ENCODE data around the gene MX1. TPM values are rescaled to one million over a fixed set of nuclear protein-coding genes. Genes with fewer than 3 reads are reported as not detected.

MX1 gene
- total and polyA plus RNA-seq, 2 of the 13 experiments (the other 11 are each of a cell fraction or from before 2014, with no cell fraction given), result 2.6 to 5.8 TPM

GRCh38 chr21:41459884-41460534 is 34.0 kb downstream of the MX1 start (continued):
- no peak for TF ChIP-seq PRDM15 (CRISPR knock-in tag; IDR thresholded peaks at IDR 0.05)

GRCh38 chr21:41460578-41461527 is 34.8 kb downstream of the MX1 start:
- H4K20me1 ChIP-seq (ENCODE audit: insufficient read depth, low read length), result no peaks in the 10 kb centered on the region
- no peak overlapping the region for H3K9ac ChIP-seq (ENCODE audit: insufficient read depth, low read depth, low read length)
- H3K79me2 ChIP-seq (ENCODE audit: insufficient read depth, low read length), result no peaks in the 10 kb centered on the region
- H3K27ac ChIP-seq (ENCODE audit: extremely low read length, insufficient read depth, low read length), result no peak overlapping the region
- ATAC-seq (peak; percentile 98), FAIRE-seq (peak; percentile 86), DNase-seq (ENCODE audit: low spot score) (peak; percentile 54)
- intact Hi-C loops (cut with micrococcal nuclease; ENCODE audit: unreplicated experiment), result loop anchor here (1.0 to 2.0 kb wide), 4 partner anchors 40 to 338 kb away; no protein-coding TSS in a partner anchor
- H3K4me1 ChIP-seq (ENCODE audit: insufficient read depth, low read length), result peaks cover 12% of the 10 kb centered on the region
- no peaks in the 10 kb centered on the region for H3K27me3 ChIP-seq (ENCODE audit: control insufficient read depth in 1 of 2, insufficient read depth in 2 of 2, low read length in 2 of 2)
- BruUV-seq (replicated peaks), result no TSS peak
- H3K36me3 ChIP-seq (replicated peaks in 1 of 2; ENCODE audit: control insufficient read depth in 1 of 2, insufficient read depth in 2 of 2, low read length in 2 of 2), result no peaks in the 10 kb centered on the region
- in situ Hi-C loops (cut with HindIII; ENCODE audit: extremely low pct_ligation_motif_present, low pct_unique_long_range_greater_than_20kb), result loop anchor here (5.0 kb wide), 1 partner anchor 179 kb away; no protein-coding TSS in a partner anchor
- CTCF ChIA-PET (ENCODE audit: low intra/inter-chr PET ratio, low total read pairs), result interaction anchor here (2.6 kb wide), 1 partner anchor 178 kb away, joined by 30 read pairs; no protein-coding TSS in a partner anchor
- H3K4me2 ChIP-seq (ENCODE audit: low read depth, low read length), result no peak overlapping the region
- H3K9me3 ChIP-seq (ENCODE audit: low read length), result peaks cover 9% of the 10 kb centered on the region; the same call in 1 of the 2 replicates
- POLR2A ChIA-PET, result interaction anchor here (1.4 kb wide), 1 partner anchor 177 kb away, joined by 7 read pairs; no protein-coding TSS in a partner anchor
- no peak overlapping the region for H3K4me3 ChIP-seq (replicated peaks in 1 of 3; ENCODE audit: insufficient read depth in 1 of 3, low read depth in 2 of 3, low read length in 3 of 3)
- 17% methylated on average over 14 of the region's 17 CpGs for WGBS (ENCODE audit: low lambda C conversion rate)
- no peak overlapping the region for H2AFZ ChIP-seq (ENCODE audit: low read length)
- TF ChIP-seq GABPB1 (CRISPR knock-in tag; IDR thresholded peaks at IDR 0.05) (0 out of 2 replicates have a peak, but pooled peaks have one; percentile 28), KDM2A (CRISPR knock-in tag; IDR thresholded peaks at IDR 0.05; ENCODE audit: borderline replicate concordance, low read depth) (0 out of 2 replicates have a peak, but pooled peaks have one; percentile 23), XRCC5 (optimal IDR thresholded peaks at IDR 0.05; ENCODE audit: low read length) (peak; percentile 38), TFE3 (CRISPR knock-in tag; IDR thresholded peaks at IDR 0.05) (no peak), SMC3 (IDR thresholded peaks at IDR 0.05; ENCODE audit: low read length) (peak; percentile 88), GATAD2A (CRISPR knock-in tag; IDR thresholded peaks at IDR 0.05) (0 out of 2 replicates have a peak, but pooled peaks have one; percentile 13), ELF3 (CRISPR knock-in tag; IDR thresholded peaks at IDR 0.05) (0 out of 2 replicates have a peak, but pooled peaks have one; percentile 17), POLR2AphosphoS2 (IDR thresholded peaks at IDR 0.05; ENCODE audit: low read depth, low read length) (no peak), RXRB (CRISPR knock-in tag; IDR thresholded peaks at IDR 0.05; ENCODE audit: borderline replicate concordance) (peak; percentile 27; the same call in 1 of the 2 replicates), STAG1 (CRISPR knock-in tag; IDR thresholded peaks at IDR 0.05) (peak; percentile 88), RAD21 (CRISPR knock-in tag; IDR thresholded peaks at IDR 0.05) (peak; percentile 58), HNRNPH1 (optimal IDR thresholded peaks at IDR 0.05; ENCODE audit: low read depth, low read length) (no peak), TEAD3 (CRISPR knock-in tag; optimal IDR thresholded peaks at IDR 0.05; ENCODE audit: borderline replicate concordance) (peak; percentile 42), ZNF292 (CRISPR knock-in tag; IDR thresholded peaks at IDR 0.05; ENCODE audit: borderline replicate concordance, low read depth) (no peak), KDM4B (CRISPR knock-in tag; IDR thresholded peaks at IDR 0.05) (0 out of 2 replicates have a peak, but pooled peaks have one; percentile 41)

Data from HepG2 (cell line).